Measurements from ENCODE around the gene PCSK7.

PCSK7 gene

DNA sequence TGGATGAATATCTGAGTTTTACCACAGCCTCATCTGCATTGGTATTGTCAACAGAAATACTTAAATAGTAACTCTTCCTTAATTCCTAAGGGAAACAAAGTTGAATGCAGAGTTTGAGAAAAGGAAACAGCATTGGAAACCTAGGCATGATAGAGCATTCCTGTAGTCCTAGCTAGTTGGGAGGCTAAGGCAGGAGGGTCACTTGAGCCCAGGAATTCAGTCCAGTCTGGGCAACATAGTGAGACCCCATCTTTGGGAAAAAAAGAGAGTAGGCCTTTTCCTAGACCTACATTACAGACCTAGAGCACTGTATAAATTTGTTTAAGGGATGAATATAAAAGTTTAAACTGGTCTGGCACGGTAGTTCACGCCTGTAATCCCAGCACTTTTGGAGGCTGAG lies 74.4 kb downstream of the PCSK7 start:
- no peak overlapping the region for H3K27ac Mint-ChIP-seq
- H3K36me3 Mint-ChIP-seq (ENCODE audit: low read depth): peaks cover 45% of the 10 kb centered on the region
- no peaks in the 10 kb centered on the region for H3K27me3 Mint-ChIP-seq
- peaks cover 13% of the 10 kb centered on the region for H3K4me1 Mint-ChIP-seq (ENCODE audit: low read depth)
- no peaks in the 10 kb centered on the region for H3K9me3 Mint-ChIP-seq
- no peak overlapping the region for H3K4me3 Mint-ChIP-seq

- no peak overlapping the region for H3K27ac Mint-ChIP-seq
- no peaks in the 10 kb centered on the region for H3K27me3 Mint-ChIP-seq
- H3K4me1 Mint-ChIP-seq (ENCODE audit: low read depth): peaks cover 23% of the 10 kb centered on the region
- peaks cover 46% of the 10 kb centered on the region for H3K36me3 Mint-ChIP-seq (ENCODE audit: low read depth)
- H3K4me3 Mint-ChIP-seq: no peak overlapping the region
- H3K9me3 Mint-ChIP-seq: no peaks in the 10 kb centered on the region
Measured at GRCh38 chr11:117154468-117154867, 77.4 kb downstream of the PCSK7 start.
